ENCODE data around the gene MAGEA9B.
"Not testable (repeated sequence)": the region's sequence is repeated elsewhere in the genome, so short reads cannot be mapped to it uniquely, and the experiment has no call there.

DNA sequence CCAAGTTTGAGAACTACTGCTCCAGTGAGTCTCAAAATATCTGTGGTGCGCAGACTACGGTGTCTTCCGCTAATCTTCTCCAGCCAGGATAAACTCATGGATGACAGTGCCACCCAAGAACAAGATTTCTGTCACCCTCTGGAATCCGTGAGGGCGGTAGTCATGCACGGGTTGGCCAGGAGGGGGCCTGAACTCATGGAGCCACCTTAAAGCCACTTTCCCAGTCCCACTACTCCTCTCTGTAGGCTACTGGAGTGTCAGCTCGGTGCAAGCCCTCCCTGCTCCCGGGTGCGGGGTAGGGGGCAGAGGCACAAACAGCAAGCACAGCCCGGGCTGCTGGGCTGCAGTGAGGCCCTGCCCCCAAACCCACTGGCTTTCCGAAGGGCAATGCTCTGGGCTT, 11.3 kb upstream of the MAGEA9B start:
- TF ChIP-seq, protein P1, sequence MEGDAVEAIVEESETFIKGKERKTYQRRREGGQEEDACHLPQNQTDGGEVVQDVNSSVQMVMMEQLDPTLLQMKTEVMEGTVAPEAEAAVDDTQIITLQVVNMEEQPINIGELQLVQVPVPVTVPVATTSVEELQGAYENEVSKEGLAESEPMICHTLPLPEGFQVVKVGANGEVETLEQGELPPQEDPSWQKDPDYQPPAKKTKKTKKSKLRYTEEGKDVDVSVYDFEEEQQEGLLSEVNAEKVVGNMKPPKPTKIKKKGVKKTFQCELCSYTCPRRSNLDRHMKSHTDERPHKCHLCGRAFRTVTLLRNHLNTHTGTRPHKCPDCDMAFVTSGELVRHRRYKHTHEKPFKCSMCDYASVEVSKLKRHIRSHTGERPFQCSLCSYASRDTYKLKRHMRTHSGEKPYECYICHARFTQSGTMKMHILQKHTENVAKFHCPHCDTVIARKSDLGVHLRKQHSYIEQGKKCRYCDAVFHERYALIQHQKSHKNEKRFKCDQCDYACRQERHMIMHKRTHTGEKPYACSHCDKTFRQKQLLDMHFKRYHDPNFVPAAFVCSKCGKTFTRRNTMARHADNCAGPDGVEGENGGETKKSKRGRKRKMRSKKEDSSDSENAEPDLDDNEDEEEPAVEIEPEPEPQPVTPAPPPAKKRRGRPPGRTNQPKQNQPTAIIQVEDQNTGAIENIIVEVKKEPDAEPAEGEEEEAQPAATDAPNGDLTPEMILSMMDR (IDR thresholded peaks at IDR 0.05) = not testable (repeated sequence)
- TF ChIP-seq POLR2A (IDR thresholded peaks at IDR 0.05) = not testable (repeated sequence)
